DMS114 treated with DMSO at 0.1 percent for 48 hours (cell line): ENCODE data around the gene NCK2.

Experiments used
- DNase-seq: peaks from one replicate; lab custom pipeline; 2025; ENCODE audit not compliant: unreplicated experiment; lab: John Stamatoyannopoulos, UW

NCK2 gene

GRCh38 chr2:105911425-105911824 lies 166.7 kb downstream of the NCK2 start:
- no peak for DNase-seq

- DNase-seq = no peak
Observed at GRCh38 chr2:105912081-105912480, 167.4 kb downstream of the NCK2 start.

- no peak for DNase-seq
Observed at GRCh38 chr2:105915005-105915558, 170.4 kb downstream of the NCK2 start.

- no peak for DNase-seq
Observed at GRCh38 chr2:105917226-105917625, 172.5 kb downstream of the NCK2 start.

- DNase-seq = no peak
Observed at GRCh38 chr2:105917688-105918087, 173.0 kb downstream of the NCK2 start.

GRCh38 chr2:105919191-105919811 lies 174.6 kb downstream of the NCK2 start:
- no peak for DNase-seq

- no peak for DNase-seq
Observed at GRCh38 chr2:105919826-105920225, 175.1 kb downstream of the NCK2 start.

- no peak for DNase-seq
Observed at GRCh38 chr2:105924271-105924670, 179.6 kb downstream of the NCK2 start.

- DNase-seq = no peak
Observed at GRCh38 chr2:105924932-105925331, 180.2 kb downstream of the NCK2 start.

GRCh38 chr2:105925390-105925789 lies 180.7 kb downstream of the NCK2 start:
- no peak for DNase-seq

- no peak for DNase-seq
Observed at GRCh38 chr2:105926960-105927678, 182.4 kb downstream of the NCK2 start.

- no peak for DNase-seq
Observed at GRCh38 chr2:105928086-105928485, 183.4 kb downstream of the NCK2 start.

- no peak for DNase-seq
Observed at GRCh38 chr2:105928563-105928962, 183.9 kb downstream of the NCK2 start.

GRCh38 chr2:105929516-105929915 lies 184.8 kb downstream of the NCK2 start:
- no peak for DNase-seq

GRCh38 chr2:105932582-105932981 lies 187.9 kb downstream of the NCK2 start:
- no peak for DNase-seq

- DNase-seq = no peak
Observed at GRCh38 chr2:105933906-105934305, 189.2 kb downstream of the NCK2 start.

GRCh38 chr2:105934467-105934866 lies 189.8 kb downstream of the NCK2 start:
- no peak for DNase-seq

GRCh38 chr2:105935063-105935462 lies 190.4 kb downstream of the NCK2 start:
- no peak for DNase-seq

GRCh38 chr2:105936954-105937353 lies 192.2 kb downstream of the NCK2 start:
- no peak for DNase-seq

GRCh38 chr2:105937498-105938097 lies 192.9 kb downstream of the NCK2 start:
- no peak for DNase-seq
